ENCODE data around the gene NTSR1. TPM values are rescaled to one million over a fixed set of nuclear protein-coding genes. Genes with fewer than 3 reads are reported as not detected.

The NTSR1 gene
- total and polyA plus RNA-seq, 2 of the 13 experiments (the other 11 are each of a cell fraction or from before 2014, with no cell fraction given): 0.09 to 0.12 TPM

DNA sequence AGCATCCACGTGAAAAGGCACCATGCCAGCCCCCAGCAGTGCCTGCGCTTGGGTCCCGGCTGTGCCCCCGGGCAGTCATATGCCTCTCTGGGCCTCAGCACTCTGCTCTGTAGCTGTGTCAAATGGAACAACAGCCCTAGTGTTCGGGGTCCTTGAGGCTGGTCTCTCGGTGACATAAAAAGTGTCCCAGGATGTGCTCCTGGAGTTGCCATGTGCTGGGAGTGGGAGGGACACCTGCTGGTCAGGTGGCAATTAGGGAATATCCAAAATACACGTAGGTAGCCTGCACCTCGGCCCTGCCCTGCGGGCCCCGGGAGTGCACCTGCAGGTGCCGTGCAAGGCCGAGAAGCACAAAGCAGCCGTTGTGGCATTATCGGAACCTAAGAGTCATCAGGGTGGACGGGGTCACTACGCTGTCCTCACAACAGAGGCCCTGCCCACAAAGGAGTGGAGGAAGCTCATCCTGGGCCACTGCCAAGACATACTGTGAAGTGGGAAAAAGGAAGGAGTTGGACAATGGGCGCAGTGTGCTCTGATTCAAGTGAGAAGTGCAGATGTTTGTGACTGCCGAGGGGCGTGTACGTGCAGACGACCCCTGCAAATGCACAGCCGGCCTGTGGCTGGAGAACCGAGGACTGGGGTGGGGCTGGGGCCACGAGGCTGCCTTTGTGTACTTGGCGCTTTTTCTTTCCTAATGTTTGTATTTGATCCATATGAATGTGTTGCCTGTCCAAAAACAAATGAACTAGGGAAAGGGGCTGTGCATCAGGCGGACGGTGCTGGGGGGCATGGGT, 41.7 kb upstream of the NTSR1 start (continued):
- no peak for TF ChIP-seq ATF6 (CRISPR knock-in tag; conservative IDR thresholded peaks at IDR 0.05)
- peak; percentile 35; the same call in 1 of the 2 replicates for TF ChIP-seq GATA4 (IDR thresholded peaks at IDR 0.05; ENCODE audit: borderline replicate concordance, low read depth)
- TF ChIP-seq ZNF703 (CRISPR knock-in tag; IDR thresholded peaks at IDR 0.05; ENCODE audit: borderline replicate concordance): peak; percentile 9; the same call in 1 of the 2 replicates
- peak; percentile 66; the same call in 1 of the 2 replicates for TF ChIP-seq GATAD1 (CRISPR knock-in tag; IDR thresholded peaks at IDR 0.05)
- peak; percentile 69 for TF ChIP-seq ZNF547 (CRISPR knock-in tag; IDR thresholded peaks at IDR 0.05)
- peak; percentile 97; the same call in 1 of the 2 replicates for TF ChIP-seq ZNF563 (CRISPR knock-in tag; IDR thresholded peaks at IDR 0.05)
- TF ChIP-seq, protein P1, sequence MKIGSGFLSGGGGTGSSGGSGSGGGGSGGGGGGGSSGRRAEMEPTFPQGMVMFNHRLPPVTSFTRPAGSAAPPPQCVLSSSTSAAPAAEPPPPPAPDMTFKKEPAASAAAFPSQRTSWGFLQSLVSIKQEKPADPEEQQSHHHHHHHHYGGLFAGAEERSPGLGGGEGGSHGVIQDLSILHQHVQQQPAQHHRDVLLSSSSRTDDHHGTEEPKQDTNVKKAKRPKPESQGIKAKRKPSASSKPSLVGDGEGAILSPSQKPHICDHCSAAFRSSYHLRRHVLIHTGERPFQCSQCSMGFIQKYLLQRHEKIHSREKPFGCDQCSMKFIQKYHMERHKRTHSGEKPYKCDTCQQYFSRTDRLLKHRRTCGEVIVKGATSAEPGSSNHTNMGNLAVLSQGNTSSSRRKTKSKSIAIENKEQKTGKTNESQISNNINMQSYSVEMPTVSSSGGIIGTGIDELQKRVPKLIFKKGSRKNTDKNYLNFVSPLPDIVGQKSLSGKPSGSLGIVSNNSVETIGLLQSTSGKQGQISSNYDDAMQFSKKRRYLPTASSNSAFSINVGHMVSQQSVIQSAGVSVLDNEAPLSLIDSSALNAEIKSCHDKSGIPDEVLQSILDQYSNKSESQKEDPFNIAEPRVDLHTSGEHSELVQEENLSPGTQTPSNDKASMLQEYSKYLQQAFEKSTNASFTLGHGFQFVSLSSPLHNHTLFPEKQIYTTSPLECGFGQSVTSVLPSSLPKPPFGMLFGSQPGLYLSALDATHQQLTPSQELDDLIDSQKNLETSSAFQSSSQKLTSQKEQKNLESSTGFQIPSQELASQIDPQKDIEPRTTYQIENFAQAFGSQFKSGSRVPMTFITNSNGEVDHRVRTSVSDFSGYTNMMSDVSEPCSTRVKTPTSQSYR (CRISPR knock-in tag; IDR thresholded peaks at IDR 0.05; ENCODE audit: borderline replicate concordance): peak; percentile 61; the same call in 1 of the 2 replicates
- TF ChIP-seq NBN (conservative IDR thresholded peaks at IDR 0.05): no peak
- peak; percentile 1; the same call in 1 of the 2 replicates for TF ChIP-seq E2F2 (CRISPR knock-in tag; IDR thresholded peaks at IDR 0.05; ENCODE audit: borderline replicate concordance)
- TF ChIP-seq, protein P2, sequence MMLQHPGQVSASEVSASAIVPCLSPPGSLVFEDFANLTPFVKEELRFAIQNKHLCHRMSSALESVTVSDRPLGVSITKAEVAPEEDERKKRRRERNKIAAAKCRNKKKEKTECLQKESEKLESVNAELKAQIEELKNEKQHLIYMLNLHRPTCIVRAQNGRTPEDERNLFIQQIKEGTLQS (CRISPR knock-in tag; IDR thresholded peaks at IDR 0.05): peak; percentile 64
- no peak for TF ChIP-seq ZNF10 (CRISPR knock-in tag; IDR thresholded peaks at IDR 0.05; ENCODE audit: borderline replicate concordance, low read depth)
- TF ChIP-seq ZSCAN29 (CRISPR knock-in tag; conservative IDR thresholded peaks at IDR 0.05): peak; percentile 62; the same call in 1 of the 2 replicates
- TF ChIP-seq XBP1 (CRISPR knock-in tag; IDR thresholded peaks at IDR 0.05): no peak
- peak; percentile 95; the same call in 1 of the 2 replicates for TF ChIP-seq ZNF383 (CRISPR knock-in tag; IDR thresholded peaks at IDR 0.05; ENCODE audit: borderline replicate concordance)
- no peak for TF ChIP-seq ZNF891 (CRISPR knock-in tag; IDR thresholded peaks at IDR 0.05)
- peak; percentile 94 for TF ChIP-seq FOXP4 (CRISPR knock-in tag; IDR thresholded peaks at IDR 0.05)
- peak; percentile 48; the same call in 1 of the 2 replicates for TF ChIP-seq JUN (CRISPR knock-in tag; IDR thresholded peaks at IDR 0.05)
- no peak for TF ChIP-seq HNRNPH1 (optimal IDR thresholded peaks at IDR 0.05; ENCODE audit: low read depth, low read length)
- TF ChIP-seq HMGA1 (CRISPR knock-in tag; conservative IDR thresholded peaks at IDR 0.05): no peak
- no peak; the same call in 1 of the 2 replicates for TF ChIP-seq MAF1 (CRISPR knock-in tag; IDR thresholded peaks at IDR 0.05; ENCODE audit: borderline replicate concordance)
- TF ChIP-seq SMC3 (IDR thresholded peaks at IDR 0.05; ENCODE audit: low read length): peak; percentile 17; the same call in 1 of the 2 replicates
